HG03457 (cell line): ENCODE results near the gene MRPL44.

ENCODE experiments used
- ATAC-seq: cut with Tn5 transposase; IDR thresholded peaks from one replicate; pipeline ENCODE4 v1.9.1; 2021; ENCODE audit warnings: moderate number of reproducible peaks; ENCODE audit not compliant: unreplicated experiment

MRPL44 gene

GRCh38 chr2:223935459-223936125, 21.7 kb upstream of the MRPL44 start:
- ATAC-seq = no peak

GRCh38 chr2:223936862-223937326, 20.4 kb upstream of the MRPL44 start:
- no peak for ATAC-seq

DNA sequence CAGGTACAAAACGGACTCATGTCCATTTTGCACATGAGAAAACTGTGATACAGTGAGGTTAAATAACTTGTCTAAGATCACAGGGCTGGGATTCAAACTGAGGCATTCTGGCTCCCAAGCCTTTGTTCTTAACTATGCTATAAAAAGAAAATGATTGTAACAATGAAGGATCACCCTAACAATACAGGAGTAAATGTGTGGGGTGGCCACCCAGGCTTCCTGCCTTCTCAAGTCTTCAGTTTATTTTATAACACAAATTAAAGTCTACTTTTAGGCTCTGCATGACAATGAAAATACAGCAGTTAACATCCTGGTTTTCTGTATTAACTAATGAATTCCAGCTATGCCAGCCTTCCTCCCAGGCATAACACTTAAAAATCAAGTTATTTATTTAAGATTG, 19.7 kb upstream of the MRPL44 start:
- ATAC-seq = no peak

DNA sequence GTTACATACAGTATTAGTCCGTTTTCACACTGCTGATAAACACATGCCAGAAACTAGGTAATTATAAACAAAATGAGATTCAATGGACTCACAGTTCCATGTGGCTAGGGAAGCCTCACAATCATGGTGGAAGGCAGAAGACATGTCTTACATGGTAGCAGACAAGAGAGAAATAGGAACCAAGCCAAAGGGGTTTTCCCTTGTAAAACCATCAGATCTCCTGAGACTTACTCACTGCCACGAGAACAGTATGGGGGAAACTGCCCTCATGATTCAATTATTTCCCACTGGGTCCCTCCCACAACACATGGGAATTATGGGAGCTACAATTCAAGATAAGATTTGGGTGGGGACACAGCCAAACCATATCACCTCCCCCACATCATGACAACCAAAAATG, 17.8 kb upstream of the MRPL44 start:
- peak; percentile 33 for ATAC-seq

- peak; percentile 36 for ATAC-seq
Observed at GRCh38 chr2:223941579-223942277, 15.5 kb upstream of the MRPL44 start.

DNA sequence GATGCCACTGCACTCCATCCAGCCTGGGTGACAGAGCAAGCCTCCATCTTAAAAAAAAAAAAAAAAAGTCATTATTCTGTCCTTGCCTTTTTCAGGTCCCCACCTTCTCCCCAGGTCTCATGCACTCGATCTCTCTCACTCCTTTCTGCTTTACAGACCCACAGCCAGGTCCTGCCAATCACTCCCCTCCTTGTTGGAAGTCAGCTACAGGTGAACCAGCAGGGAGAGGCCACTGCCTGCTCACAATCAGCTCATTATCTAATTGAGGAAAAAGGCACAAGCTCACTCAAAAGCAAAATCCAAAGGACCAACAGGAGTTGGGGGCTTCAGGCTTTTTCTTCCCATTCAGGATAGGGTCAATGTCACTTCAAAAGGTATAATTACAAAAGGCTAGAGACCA, 14.1 kb upstream of the MRPL44 start:
- ATAC-seq = no peak

DNA sequence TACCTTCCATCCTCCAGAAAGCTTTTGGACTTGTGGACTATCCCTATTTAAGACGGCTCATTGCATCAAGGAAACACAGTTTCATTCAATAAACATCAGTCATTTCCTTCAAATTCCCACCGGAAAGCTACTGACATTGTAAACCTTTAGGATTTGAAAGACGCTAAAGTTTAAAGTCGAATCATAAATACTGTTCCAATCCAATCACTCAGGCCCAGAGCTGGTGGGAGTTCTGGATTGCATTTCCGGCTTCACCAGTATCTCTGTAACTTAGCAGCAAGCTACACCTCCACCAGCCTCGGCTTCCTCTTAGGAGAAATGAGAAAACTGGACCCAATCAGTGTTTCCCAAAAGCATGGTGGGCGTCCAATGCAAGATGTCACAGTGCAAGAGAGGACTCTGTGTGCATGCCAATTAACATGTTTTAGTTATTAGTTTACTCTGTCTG, 13.7 kb upstream of the MRPL44 start:
- ATAC-seq = no peak

GRCh38 chr2:223944166-223944702, 13.0 kb upstream of the MRPL44 start:
- no peak for ATAC-seq

GRCh38 chr2:223944703-223945531, 12.3 kb upstream of the MRPL44 start, which contains the start of gene WDFY1:
WDFY1 (minus strand) TSS chr2:223945335; CDS start chr2:223945284, 51 bp downstream.
- ATAC-seq = peak; percentile 69

- no peak for ATAC-seq
Observed at GRCh38 chr2:223945755-223946154, 11.5 kb upstream of the MRPL44 start.

DNA sequence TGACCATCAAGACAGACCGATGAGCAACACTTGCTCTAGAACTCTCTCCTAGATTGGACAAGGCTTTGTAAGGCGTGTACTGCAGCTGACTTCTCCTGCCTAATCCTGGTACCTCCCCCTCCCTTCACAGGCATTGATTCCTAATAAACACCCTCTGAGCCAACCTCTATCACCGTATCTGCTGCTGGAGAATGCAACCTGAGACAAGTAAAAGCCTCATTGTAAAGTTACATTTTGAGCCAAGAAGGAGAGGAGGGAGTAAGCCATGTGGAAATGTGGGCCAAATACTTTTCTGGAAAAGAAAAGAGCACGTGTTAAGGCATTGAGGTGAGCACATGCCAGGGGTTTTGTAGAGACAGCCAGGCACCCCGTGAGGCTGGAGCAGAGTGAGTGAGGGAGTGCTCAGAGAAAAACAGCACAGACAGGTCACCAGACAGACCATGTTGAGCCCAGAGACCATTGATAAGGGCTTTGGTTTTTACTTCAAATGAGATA, 9.5 kb upstream of the MRPL44 start:
- ATAC-seq = no peak

DNA sequence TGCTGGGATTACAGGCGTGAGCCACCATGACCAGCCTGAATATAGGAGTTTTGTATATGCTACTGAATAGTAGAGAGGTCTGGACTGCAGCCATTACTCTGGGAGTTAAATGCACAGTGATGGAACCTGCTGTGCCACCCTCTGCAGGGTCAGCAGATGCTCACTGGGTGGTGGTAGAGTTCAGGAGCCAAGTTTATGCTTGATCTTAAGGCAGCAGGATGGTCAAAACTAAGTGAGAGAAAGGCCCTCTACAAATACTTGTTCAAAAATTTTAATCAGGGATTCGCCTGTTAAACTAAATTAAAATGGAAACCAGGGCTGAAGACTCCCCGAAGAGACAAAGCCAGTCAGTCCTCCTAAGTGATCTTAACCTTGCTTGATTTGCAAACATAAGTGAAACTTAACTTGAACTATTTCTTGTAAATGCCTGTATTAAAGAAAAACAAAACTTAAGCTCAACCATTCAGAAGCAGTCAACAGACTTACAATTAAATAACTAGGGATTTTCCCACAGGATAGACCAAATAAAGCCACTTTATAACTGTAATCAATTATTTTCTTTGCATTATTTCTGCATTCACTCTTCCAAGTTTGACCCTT, 7.9 kb upstream of the MRPL44 start:
- ATAC-seq = no peak

DNA sequence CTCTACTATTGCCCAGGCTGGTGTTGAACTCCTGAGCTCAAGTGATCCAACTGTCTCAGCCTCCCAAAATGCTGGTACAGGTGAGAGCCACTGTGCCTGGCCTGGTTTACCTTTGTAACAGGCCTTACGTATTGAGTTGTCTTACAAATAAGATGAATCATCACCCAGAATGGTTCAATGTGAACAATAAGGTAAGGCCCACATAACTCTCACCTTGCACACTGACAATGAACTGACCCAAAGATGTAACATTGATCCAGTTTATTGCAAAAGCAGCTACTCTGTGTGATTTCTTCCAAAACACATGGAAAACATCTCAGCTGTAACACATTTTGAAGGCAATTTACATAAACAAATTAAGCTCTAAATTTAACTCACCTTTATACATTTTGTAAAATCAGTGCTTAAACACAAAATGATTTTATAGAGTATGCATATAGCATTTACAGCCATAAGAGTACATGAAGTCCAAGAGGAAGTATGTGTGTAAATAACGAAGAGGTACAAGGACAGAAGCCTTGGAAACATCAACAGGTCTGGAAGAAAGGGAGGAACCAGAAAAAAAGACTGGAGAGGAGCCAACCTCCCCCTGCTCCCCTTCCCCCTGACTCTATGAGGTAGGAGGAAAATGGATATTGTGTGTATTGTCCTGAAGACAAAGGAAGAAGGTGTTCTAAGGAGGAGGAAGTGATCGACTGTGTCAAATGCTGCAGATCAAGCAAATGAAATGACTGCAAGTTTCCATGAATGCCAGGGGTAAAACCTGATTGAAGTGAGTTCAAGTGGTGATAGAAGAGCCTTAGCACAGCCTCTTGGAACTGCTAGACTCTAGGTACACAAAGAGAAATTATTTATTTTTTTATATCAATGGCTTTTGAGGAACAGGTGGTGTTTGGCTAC, 6.6 kb upstream of the MRPL44 start:
- ATAC-seq = no peak

- peak; percentile 35 for ATAC-seq
Observed at GRCh38 chr2:223952280-223952968, 4.8 kb upstream of the MRPL44 start.

GRCh38 chr2:223954401-223954800, 2.9 kb upstream of the MRPL44 start:
- ATAC-seq = no peak

- ATAC-seq = peak; percentile 31
Observed at GRCh38 chr2:223956300-223956699, 963 bp upstream of the MRPL44 start.

DNA sequence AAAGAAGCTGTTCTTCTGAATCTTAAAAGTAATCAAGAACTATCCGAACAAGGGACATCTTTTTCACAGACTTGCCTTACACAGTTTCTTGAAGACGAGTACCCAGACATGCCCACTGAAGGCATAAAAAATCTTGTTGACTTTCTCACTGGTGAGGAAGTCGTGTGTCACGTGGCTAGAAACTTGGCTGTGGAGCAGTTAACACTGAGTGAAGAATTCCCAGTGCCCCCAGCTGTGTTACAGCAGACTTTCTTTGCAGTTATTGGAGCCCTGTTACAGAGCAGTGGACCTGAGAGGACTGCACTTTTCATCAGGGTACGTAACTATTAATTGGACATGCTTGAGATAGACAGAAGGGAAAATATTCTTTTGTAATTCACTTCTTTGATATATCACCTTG, 2.4 kb downstream of the MRPL44 start:
- no peak for ATAC-seq

- ATAC-seq = no peak
Observed at GRCh38 chr2:223967981-223968380, 10.7 kb downstream of the MRPL44 start.

DNA sequence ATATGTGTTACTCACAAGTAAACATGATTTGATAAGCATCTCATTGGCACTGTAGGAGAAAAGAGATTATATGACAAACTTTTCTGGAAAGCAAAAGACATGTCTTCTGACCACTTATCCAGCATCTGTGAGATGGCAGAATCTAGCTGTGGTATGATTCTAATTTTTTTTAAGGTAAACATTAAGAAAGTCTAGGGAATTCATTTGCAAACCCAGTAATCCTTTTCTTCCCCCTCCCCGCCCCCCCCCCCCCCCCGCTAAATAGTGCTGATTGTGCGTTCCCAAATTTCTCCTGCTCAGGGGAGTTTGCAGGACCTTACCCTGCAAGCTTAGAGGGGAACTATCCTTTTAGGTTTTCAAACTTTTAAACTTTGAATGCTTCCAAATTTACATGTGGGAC, 12.1 kb downstream of the MRPL44 start:
- no peak for ATAC-seq
